Panc1 (cell line): ENCODE data around the gene PCGF3. TPM values are rescaled to one million over a fixed set of nuclear protein-coding genes. Genes with fewer than 3 reads are reported as not detected.

Experiments used
- ATAC-seq: fragments of 200-7000 bp; cut with Tn5 transposase; 2 replicates; pipeline ENCODE4 v1.9.1; 2020; ENCODE audit warnings: mild to moderate bottlenecking, moderate library complexity
- BruUV-seq: library from RNA; stranded (reverse); fragments of 400-500 nt; replicated peaks from 2 replicates; lab custom pipeline; 2021; lab: Mats Ljungman, UMichigan
- CTCF ChIA-PET: fragments of 300-600 bp; sonication (Branson Sonifier 250); formaldehyde crosslinking; loops from one replicate; lab custom pipeline; 2022; ENCODE audit warnings: antibody characterized with exemption; lab: Charles Lee
- POLR2A ChIA-PET: fragments of 300-600 bp; sonication (Branson Sonifier 250); formaldehyde crosslinking; loops from one replicate; lab custom pipeline; 2022; ENCODE audit warnings: antibody characterized with exemption; lab: Charles Lee
- DNase-seq: peaks from one replicate; pipeline ENCODE4 v3.0.0-alpha.2; 2010; ENCODE audit warnings: low read depth, low spot score
- H3K27ac ChIP-seq: 2 replicates; pipeline ENCODE4 v1.5.1; 2011; ENCODE audit warnings: mild to moderate bottlenecking, low read length, inconsistent platforms
- H3K27me3 ChIP-seq: fragments of 200-500 bp; sonication (Bioruptor generic); 2 replicates; pipeline ENCODE4 v1.6.0; 2014; ENCODE audit warnings: low read length, inconsistent platforms; ENCODE audit not compliant: control insufficient read depth, insufficient read depth
- H3K36me3 ChIP-seq: fragments of 200-500 bp; sonication (Bioruptor generic); 2 replicates; pipeline ENCODE4 v1.5.1; 2014; ENCODE audit warnings: inconsistent platforms, mild to moderate bottlenecking, low read length, moderate library complexity; ENCODE audit not compliant: control insufficient read depth, insufficient read depth
- H3K4me1 ChIP-seq: 2 replicates; pipeline ENCODE4 v1.5.1; 2011; ENCODE audit warnings: inconsistent platforms, mild to moderate bottlenecking, low read length, moderate library complexity; ENCODE audit not compliant: control insufficient read depth, insufficient read depth
- H3K4me3 ChIP-seq, 2 experiments: 2 replicates each; pipeline ENCODE4 v1.5.1; 2011 to 2012; ENCODE audit warnings: low read depth in 2 of 2, low read length in 2 of 2, mild to moderate bottlenecking in 2 of 2, inconsistent platforms in 1 of 2, moderate library complexity in 1 of 2
- H3K9me3 ChIP-seq: fragments of 200-500 bp; sonication (Bioruptor generic); 2 replicates; pipeline ENCODE4 v1.5.1; 2014; ENCODE audit warnings: low read depth, mild to moderate bottlenecking, inconsistent platforms, low read length, moderate library complexity; ENCODE audit not compliant: control insufficient read depth, insufficient read depth
- CTCF ChIP-seq: fragments of 450-650 bp; IDR thresholded peaks from 2 replicates; pipeline ENCODE4 v1.5.1; 2017; ENCODE audit warnings: mild to moderate bottlenecking
- POLR2AphosphoS5 ChIP-seq: IDR thresholded peaks from 2 replicates; pipeline ENCODE4 v1.6.1; 2012; ENCODE audit warnings: mild to moderate bottlenecking, low read depth, low read length, moderate library complexity
- REST ChIP-seq, 2 experiments: IDR thresholded peaks; 2 replicates each; pipeline ENCODE4 v1.6.1; 2011 to 2012; ENCODE audit warnings: low read depth in 2 of 2, control low read depth in 1 of 2, low read length in 1 of 2, mild to moderate bottlenecking in 1 of 2, moderate library complexity in 1 of 2; ENCODE audit not compliant: insufficient read depth in 1 of 2
- SIN3A ChIP-seq: IDR thresholded peaks from 2 replicates; pipeline ENCODE4 v1.6.1; 2012; ENCODE audit warnings: low read depth, mild to moderate bottlenecking, low read length, moderate library complexity, borderline replicate concordance; ENCODE audit not compliant: insufficient read depth
- TCF7L2 ChIP-seq: IDR thresholded peaks from 2 replicates; pipeline ENCODE4 v1.6.1; 2011; ENCODE audit warnings: mild to moderate bottlenecking, low read depth, low read length, inconsistent platforms
- in situ Hi-C: cut with HindIII; loops from 2 replicates; pipeline ENCODE4 v1.10.0; 2016; ENCODE audit warnings: low sequenced_read_pairs, low pct_unique_long_range_greater_than_20kb
- intact Hi-C: fragments of 100-400 bp; cut with micrococcal nuclease; formaldehyde crosslinking; loops from one replicate; pipeline ENCODE4 v1.10.0; 2022; ENCODE audit not compliant: unreplicated experiment
- total RNA-seq: library from RNA; stranded (reverse); gene quantifications from one replicate; pipeline ENCODE4 v1.2.1, GENCODE V29; 2021; ENCODE audit not compliant: unreplicated experiment

Gene PCGF3
- total RNA-seq, 1 experiment from 2014 or later: 44.6 TPM

- no peak for DNase-seq
- peak; percentile 66 for ATAC-seq
- CTCF ChIA-PET: no interaction called here
- peaks cover 10% of the 10 kb centered on the region for H3K4me1 ChIP-seq
- intact Hi-C loops (no loop called here), in situ Hi-C loops (no loop called here)
- no peaks in the 10 kb centered on the region for H3K27me3 ChIP-seq
- peak overlapping the region; percentile 44; the same call in 1 of the 2 replicates for H3K27ac ChIP-seq
- H3K4me3 ChIP-seq: peak overlapping the region; percentile 46 to 59
- BruUV-seq: no TSS peak
- no peaks in the 10 kb centered on the region for H3K36me3 ChIP-seq
- no peaks in the 10 kb centered on the region for H3K9me3 ChIP-seq
- TF ChIP-seq SIN3A (no peak), POLR2AphosphoS5 (no peak), REST (IDR thresholded peaks at IDR 0.05; ENCODE audit: insufficient read depth in 1 of 2, low read depth in 2 of 2, low read length in 1 of 2) (no peak), TCF7L2 (no peak), CTCF (no peak)
- POLR2A ChIA-PET: no interaction called here
Measured at GRCh38 chr4:680928-681645, 24.5 kb upstream of the PCGF3 start.

GRCh38 chr4:681736-682451, 23.7 kb upstream of the PCGF3 start:
- Histone ChIP-seq H3K27me3 (no peaks in the 10 kb centered on the region), H3K4me1 (peaks cover 11% of the 10 kb centered on the region), H3K4me3 (peak overlapping the region; percentile 39 to 47), H3K9me3 (no peaks in the 10 kb centered on the region), H3K27ac (no peak overlapping the region), H3K36me3 (no peaks in the 10 kb centered on the region)
- TF ChIP-seq REST (IDR thresholded peaks at IDR 0.05; ENCODE audit: insufficient read depth in 1 of 2, low read depth in 2 of 2, low read length in 1 of 2) (no peak), SIN3A (no peak), POLR2AphosphoS5 (no peak), CTCF (no peak), TCF7L2 (no peak)
- POLR2A ChIA-PET: no interaction called here
- in situ Hi-C loops (no loop called here), intact Hi-C loops (no loop called here)
- no TSS peak for BruUV-seq
- CTCF ChIA-PET: no interaction called here
- peak; percentile 8; the same call in 1 of the 2 replicates for ATAC-seq
- DNase-seq: no peak
